Measurements from ENCODE around the gene MED12L.

Gene MED12L

GRCh38 chr3:151320131-151320530 lies 234.7 kb downstream of the MED12L start:
- DNase-seq (ENCODE audit: low read depth): no peak

- DNase-seq (ENCODE audit: low read depth): no peak
These were observed 236.1 kb downstream of the MED12L start for GRCh38 chr3:151321526-151321925.

GRCh38 chr3:151322511-151322910 lies 237.0 kb downstream of the MED12L start:
- DNase-seq (ENCODE audit: low read depth): no peak

GRCh38 chr3:151327571-151328198 lies 242.2 kb downstream of the MED12L start:
- DNase-seq (ENCODE audit: low read depth): no peak

- no peak for DNase-seq (ENCODE audit: low read depth)
These were observed 243.0 kb downstream of the MED12L start for GRCh38 chr3:151328298-151328995.

GRCh38 chr3:151329363-151329762 lies 243.9 kb downstream of the MED12L start, which contains the start of gene P2RY13:
Gene P2RY13, minus strand, starts transcription at chr3:151329549. Its CDS starts 21 bp downstream, at chr3:151329528.
- DNase-seq (ENCODE audit: low read depth): no peak

GRCh38 chr3:151330379-151330778 lies 244.9 kb downstream of the MED12L start:
- DNase-seq (ENCODE audit: low read depth): no peak

GRCh38 chr3:151330899-151331298 lies 245.4 kb downstream of the MED12L start:
- DNase-seq (ENCODE audit: low read depth): no peak

- no peak for DNase-seq (ENCODE audit: low read depth)
These were observed 246.2 kb downstream of the MED12L start for GRCh38 chr3:151331696-151332095.

GRCh38 chr3:151345859-151346258 lies 260.4 kb downstream of the MED12L start:
- no peak for DNase-seq (ENCODE audit: low read depth)

- DNase-seq (ENCODE audit: low read depth): no peak
These were observed 260.8 kb downstream of the MED12L start for GRCh38 chr3:151346292-151346691.

GRCh38 chr3:151347432-151347831 lies 262.0 kb downstream of the MED12L start:
- DNase-seq (ENCODE audit: low read depth): no peak

- no peak for DNase-seq (ENCODE audit: low read depth)
These were observed 265.2 kb downstream of the MED12L start for GRCh38 chr3:151350656-151351055.

GRCh38 chr3:151351219-151351618 lies 265.8 kb downstream of the MED12L start:
- no peak for DNase-seq (ENCODE audit: low read depth)

- no peak for DNase-seq (ENCODE audit: low read depth)
These were observed 266.2 kb downstream of the MED12L start for GRCh38 chr3:151351648-151352047.

- DNase-seq (ENCODE audit: low read depth): no peak
These were observed 271.5 kb downstream of the MED12L start for GRCh38 chr3:151356794-151357462.

- no peak for DNase-seq (ENCODE audit: low read depth)
These were observed 272.0 kb downstream of the MED12L start for GRCh38 chr3:151357463-151357850.

GRCh38 chr3:151362751-151363174 lies 277.3 kb downstream of the MED12L start:
- DNase-seq (ENCODE audit: low read depth): no peak

- DNase-seq (ENCODE audit: low read depth): no peak
These were observed 281.5 kb downstream of the MED12L start for GRCh38 chr3:151366993-151367392.

- no peak for DNase-seq (ENCODE audit: low read depth)
These were observed 282.0 kb downstream of the MED12L start for GRCh38 chr3:151367448-151367847.

- DNase-seq (ENCODE audit: low read depth): no peak
These were observed 286.1 kb downstream of the MED12L start for GRCh38 chr3:151371526-151371925.

GRCh38 chr3:151372063-151372820 lies 286.8 kb downstream of the MED12L start:
- no peak for DNase-seq (ENCODE audit: low read depth)
